ENCODE results near the gene PRR19.

GRCh38 chr19:42313096-42313839 lies 11.3 kb downstream of the PRR19 start, which contains the start of gene TMEM145:
- TF ChIP-seq REST (IDR thresholded peaks at IDR 0.05; ENCODE audit: low read depth) (peak; percentile 88), EGR1 (IDR thresholded peaks at IDR 0.05) (no peak), CREB1 (IDR thresholded peaks at IDR 0.05; ENCODE audit: low read depth) (no peak), EP300 (IDR thresholded peaks at IDR 0.05; ENCODE audit: borderline replicate concordance) (no peak), YY1 (IDR thresholded peaks at IDR 0.05; ENCODE audit: low read depth) (no peak), CEBPB (IDR thresholded peaks at IDR 0.05) (no peak), TAF1 (IDR thresholded peaks at IDR 0.05; ENCODE audit: low read depth) (no peak), RAD21 (IDR thresholded peaks at IDR 0.05; ENCODE audit: low read depth) (no peak), TCF12 (IDR thresholded peaks at IDR 0.05; ENCODE audit: low read depth) (no peak), NFIC (IDR thresholded peaks at IDR 0.05) (no peak)
- TF ChIP-seq, protein P1, sequence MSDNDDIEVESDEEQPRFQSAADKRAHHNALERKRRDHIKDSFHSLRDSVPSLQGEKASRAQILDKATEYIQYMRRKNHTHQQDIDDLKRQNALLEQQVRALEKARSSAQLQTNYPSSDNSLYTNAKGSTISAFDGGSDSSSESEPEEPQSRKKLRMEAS (IDR thresholded peaks at IDR 0.05) = peak; percentile 40; the same call in 1 of the 2 replicates
- TF ChIP-seq, protein P2, sequence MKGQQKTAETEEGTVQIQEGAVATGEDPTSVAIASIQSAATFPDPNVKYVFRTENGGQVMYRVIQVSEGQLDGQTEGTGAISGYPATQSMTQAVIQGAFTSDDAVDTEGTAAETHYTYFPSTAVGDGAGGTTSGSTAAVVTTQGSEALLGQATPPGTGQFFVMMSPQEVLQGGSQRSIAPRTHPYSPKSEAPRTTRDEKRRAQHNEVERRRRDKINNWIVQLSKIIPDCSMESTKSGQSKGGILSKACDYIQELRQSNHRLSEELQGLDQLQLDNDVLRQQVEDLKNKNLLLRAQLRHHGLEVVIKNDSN (IDR thresholded peaks at IDR 0.05) = no peak
